GM23338 (cell line): Measurements from ENCODE around the gene ESRRB. TPM values are rescaled to one million over a fixed set of nuclear protein-coding genes. Genes with fewer than 3 reads are reported as not detected.

Experiments
- ATAC-seq: fragments of 200-7000 bp; cut with Tn5 transposase; 3 replicates; pipeline ENCODE4 v1.9.1; 2020
- DNase-seq: peaks from one replicate; pipeline ENCODE4 v3.0.0-alpha.2; 2015; ENCODE audit warnings: low spot score
- H2AFZ ChIP-seq: fragments of 200-600 bp; sonication (generic); 2 replicates; pipeline ENCODE4 v1.8.0; 2016; ENCODE audit warnings: antibody characterized with exemption, mild to moderate bottlenecking, moderate library complexity
- H3F3A ChIP-seq: fragments of 200-600 bp; sonication (generic); replicated peaks from 2 replicates; pipeline ENCODE4 v1.8.0; 2017; ENCODE audit warnings: antibody characterized with exemption, mixed run types, low read depth
- H3K27ac ChIP-seq: fragments of 200-600 bp; sonication (generic); 2 replicates; pipeline ENCODE4 v1.6.1; 2016; ENCODE audit warnings: low read depth
- H3K27me3 ChIP-seq: fragments of 200-600 bp; sonication (generic); 2 replicates; pipeline ENCODE4 v1.8.0; 2016; ENCODE audit warnings: mild to moderate bottlenecking, mixed run types, moderate library complexity; ENCODE audit not compliant: insufficient read depth
- H3K36me3 ChIP-seq: fragments of 200-600 bp; sonication (generic); 2 replicates; pipeline ENCODE4 v1.8.0; 2016; ENCODE audit warnings: mild to moderate bottlenecking; ENCODE audit not compliant: insufficient read depth
- H3K4me1 ChIP-seq: fragments of 200-600 bp; sonication (generic); 2 replicates; pipeline ENCODE4 v1.8.0; 2016; ENCODE audit warnings: mild to moderate bottlenecking, moderate library complexity; ENCODE audit not compliant: insufficient read depth
- H3K4me2 ChIP-seq: fragments of 200-600 bp; sonication (generic); 2 replicates; pipeline ENCODE4 v1.7.1; 2017; ENCODE audit warnings: mixed run types
- H3K4me3 ChIP-seq: fragments of 200-600 bp; sonication (generic); 2 replicates; pipeline ENCODE4 v1.6.1; 2016; ENCODE audit warnings: mixed run types
- H3K79me2 ChIP-seq: fragments of 200-600 bp; sonication (generic); replicated peaks from 2 replicates; pipeline ENCODE4 v1.8.0; 2017; ENCODE audit warnings: mild to moderate bottlenecking; ENCODE audit not compliant: insufficient read depth
- H3K9me2 ChIP-seq: fragments of 200-600 bp; sonication (generic); 2 replicates; pipeline ENCODE4 v1.8.0; 2017; ENCODE audit not compliant: insufficient read depth
- H4K20me1 ChIP-seq: fragments of 200-600 bp; sonication (generic); replicated peaks from 2 replicates; pipeline ENCODE4 v1.8.0; 2017; ENCODE audit warnings: mild to moderate bottlenecking; ENCODE audit not compliant: insufficient read depth
- H3K27ac Mint-ChIP-seq: 2 replicates; pipeline ENCODE4 v1.8.0; 2020; ENCODE audit warnings: inconsistent platforms, mild to moderate bottlenecking, moderate library complexity, mixed read lengths
- H3K27me3 Mint-ChIP-seq: 3 replicates; pipeline ENCODE4 v1.8.0; 2022; ENCODE audit warnings: low read depth, mild to moderate bottlenecking, moderate library complexity, mixed read lengths, inconsistent platforms; ENCODE audit not compliant: insufficient read depth, poor library complexity
- H3K36me3 Mint-ChIP-seq: 3 replicates; pipeline ENCODE4 v1.8.0; 2021; ENCODE audit warnings: low read depth, mild to moderate bottlenecking, inconsistent platforms, moderate library complexity, mixed read lengths
- H3K4me1 Mint-ChIP-seq: 3 replicates; pipeline ENCODE4 v1.8.0; 2020; ENCODE audit warnings: mild to moderate bottlenecking, inconsistent platforms, mixed read lengths
- H3K4me3 Mint-ChIP-seq: 3 replicates; pipeline ENCODE4 v1.8.0; 2021; ENCODE audit warnings: moderate library complexity, mild to moderate bottlenecking, inconsistent platforms, mixed read lengths
- H3K9me3 Mint-ChIP-seq: 3 replicates; pipeline ENCODE4 v1.8.0; 2020; ENCODE audit warnings: moderate library complexity, mild to moderate bottlenecking, inconsistent platforms, mixed read lengths
- CREB1 ChIP-seq: fragments of 250-450 bp; sonication (Bioruptor Pico); IDR thresholded peaks from 2 replicates; pipeline ENCODE4 v1.5.0; 2020; ENCODE audit warnings: low read depth, mild to moderate bottlenecking, moderate library complexity
- ETS1 ChIP-seq: IDR thresholded peaks from 2 replicates; pipeline ENCODE4 v1.6.1; 2016; ENCODE audit warnings: antibody characterized with exemption
- EZH2 ChIP-seq: fragments of 200-600 bp; sonication (generic); IDR thresholded peaks from one replicate; pipeline ENCODE4 v1.8.0; 2017; ENCODE audit warnings: antibody characterized with exemption, mild to moderate bottlenecking, low read depth; ENCODE audit not compliant: unreplicated experiment
- NANOG ChIP-seq: IDR thresholded peaks from 2 replicates; pipeline ENCODE4 v1.6.1; 2016; ENCODE audit warnings: antibody characterized with exemption, borderline replicate concordance
- POLR2AphosphoS5 ChIP-seq: IDR thresholded peaks from 2 replicates; pipeline ENCODE4 v1.6.1; 2016; ENCODE audit warnings: antibody characterized with exemption, low read depth
- REST ChIP-seq: IDR thresholded peaks from one replicate; pipeline ENCODE4 v1.6.1; 2018; ENCODE audit warnings: antibody characterized with exemption; ENCODE audit not compliant: unreplicated experiment
- ZNF114 ChIP-seq: fragments of 250-450 bp; sonication (Bioruptor Pico); IDR thresholded peaks from 2 replicates; pipeline ENCODE4 v1.5.0; 2020; ENCODE audit warnings: mild to moderate bottlenecking, moderate library complexity
- ZNF331 ChIP-seq: fragments of 250-450 bp; sonication (Bioruptor Pico); IDR thresholded peaks from 2 replicates; pipeline ENCODE4 v1.5.0; 2020; ENCODE audit warnings: low read depth, mild to moderate bottlenecking, moderate library complexity
- ZNF462 ChIP-seq: fragments of 250-450 bp; sonication (Bioruptor Pico); IDR thresholded peaks from 2 replicates; pipeline ENCODE4 v1.5.0; 2020; ENCODE audit warnings: mild to moderate bottlenecking, moderate library complexity
- polyA plus RNA-seq: library from polyadenylated mRNA; unstranded; fragments of >200 nt; fragmentation: Nextera tagmentation; extraction: Ambion mirVana; gene quantifications from 2 replicates; pipeline ENCODE4 v1.2.1, GENCODE V29; 2016
- total RNA-seq: library from RNA; depleted of rRNA; stranded (reverse); fragments of >200 nt; shearing (Covaris generic); gene quantifications from 2 replicates; pipeline ENCODE4 v1.2.3, GENCODE V29; 2014

ESRRB gene
- total and polyA plus RNA-seq, 2 experiments from 2014 or later, result 0.31 to 0.52 TPM

- Histone ChIP-seq H3K4me2 (no peak overlapping the region), H3F3A (no peaks in the 10 kb centered on the region), H3K36me3 (no peaks in the 10 kb centered on the region), H3K27me3 (no peaks in the 10 kb centered on the region), H3K9me2 (no peaks in the 10 kb centered on the region), H2AFZ (no peak overlapping the region), H3K4me3 (no peak overlapping the region), H4K20me1 (no peaks in the 10 kb centered on the region), H3K27ac (no peak overlapping the region), H3K4me1 (peaks cover 11% of the 10 kb centered on the region; the same call in 1 of the 2 replicates), H3K79me2 (no peaks in the 10 kb centered on the region)
- ATAC-seq, result peak; percentile 40
- no peaks in the 10 kb centered on the region for H3K36me3 Mint-ChIP-seq
- no peak overlapping the region for H3K27ac Mint-ChIP-seq
- no peaks in the 10 kb centered on the region for H3K9me3 Mint-ChIP-seq
- H3K27me3 Mint-ChIP-seq, result peaks cover 11% of the 10 kb centered on the region
- peaks cover 14% of the 10 kb centered on the region for H3K4me1 Mint-ChIP-seq
- no peak for DNase-seq
- TF ChIP-seq NANOG (no peak), ZNF114 (no peak), ETS1 (no peak), POLR2AphosphoS5 (no peak), CREB1 (CRISPR knock-in tag) (no peak)
- no peak overlapping the region for H3K4me3 Mint-ChIP-seq
Measured at GRCh38 chr14:76426161-76426696, 50.3 kb downstream of the ESRRB start.

GRCh38 chr14:76428611-76429010 lies 52.7 kb downstream of the ESRRB start:
- Histone ChIP-seq H3K36me3 (no peaks in the 10 kb centered on the region), H3K27me3 (no peaks in the 10 kb centered on the region), H2AFZ (no peak overlapping the region), H3K27ac (no peak overlapping the region), H3K4me1 (no peaks in the 10 kb centered on the region), H3K4me3 (no peak overlapping the region), H3K9me2 (no peaks in the 10 kb centered on the region), H3F3A (no peaks in the 10 kb centered on the region), H3K4me2 (no peak overlapping the region), H4K20me1 (no peaks in the 10 kb centered on the region), H3K79me2 (no peaks in the 10 kb centered on the region)
- H3K36me3 Mint-ChIP-seq, result no peaks in the 10 kb centered on the region
- H3K4me3 Mint-ChIP-seq, result no peak overlapping the region
- DNase-seq (no peak), ATAC-seq (no peak)
- no peaks in the 10 kb centered on the region for H3K9me3 Mint-ChIP-seq
- H3K27me3 Mint-ChIP-seq, result peaks cover 16% of the 10 kb centered on the region
- H3K27ac Mint-ChIP-seq, result no peak overlapping the region
- H3K4me1 Mint-ChIP-seq, result peaks cover 10% of the 10 kb centered on the region; the same call in 2 of the 3 replicates
- TF ChIP-seq ZNF331 (CRISPR knock-in tag) (no peak), REST (no peak), ZNF114 (no peak), EZH2 (no peak), ZNF462 (CRISPR knock-in tag) (no peak), CREB1 (CRISPR knock-in tag) (no peak)
